Peyer's patch (tissue), 4 donors: ENCODE data around the gene SOD2.

Experiments
- CTCF ChIP-seq, 6 experiments: fragments of 450-650 bp in 4 of 6; fragments of 200-600 bp in 2 of 6; sonication (generic) in 1 of 6; IDR thresholded peaks; one replicate each; pipeline ENCODE4 v1.5.1; 2017 to 2019; ENCODE audit warnings: antibody characterized with exemption in 6 of 6, mild to moderate bottlenecking in 3 of 6, moderate library complexity in 1 of 6
- POLR2A ChIP-seq, 2 donors: fragments of 450-650 bp; IDR thresholded peaks; one replicate each; pipeline ENCODE4 v1.5.1; 2017; ENCODE audit warnings: antibody characterized with exemption in 2 of 2, mild to moderate bottlenecking in 2 of 2, moderate library complexity in 2 of 2

GRCh38 chr6:159742165-159742564, 49.1 kb upstream of the SOD2 start:
- TF ChIP-seq CTCF (IDR thresholded peaks at IDR 0.05), result no peak
- TF ChIP-seq POLR2A (IDR thresholded peaks at IDR 0.05), result no peak
